HepG2 (cell line): Measurements from ENCODE around the gene ABAT. TPM values are rescaled to one million over a fixed set of nuclear protein-coding genes. Genes with fewer than 3 reads are reported as not detected.

Experiments used
- CHCHD3 ChIP-seq: sonication (generic); formaldehyde crosslinking; IDR thresholded peaks from 2 replicates; pipeline ENCODE4 v1.8.0; 2022; ENCODE audit warnings: mild to moderate bottlenecking, missing genetic modification reagents, moderate library complexity
- EZH2 ChIP-seq: conservative IDR thresholded peaks from 2 replicates; pipeline ENCODE4 v1.6.1; 2012; ENCODE audit warnings: mild to moderate bottlenecking, low read depth, low read length, moderate library complexity
- FOXK1 ChIP-seq: sonication (generic); formaldehyde crosslinking; IDR thresholded peaks from 2 replicates; pipeline ENCODE4 v1.4.0; 2020; ENCODE audit warnings: low read depth, missing genetic modification reagents, borderline replicate concordance
- GATAD2A ChIP-seq: IDR thresholded peaks from 2 replicates; pipeline ENCODE4 v1.6.1; 2016
- IRF9 ChIP-seq: sonication (generic); formaldehyde crosslinking; IDR thresholded peaks from 2 replicates; pipeline ENCODE4 v1.8.0; 2022; ENCODE audit warnings: missing genetic modification reagents, mild to moderate bottlenecking, borderline replicate concordance
- KAT2B ChIP-seq: fragments of 150-350 bp; IDR thresholded peaks from 2 replicates; pipeline ENCODE4 v1.6.1; 2014; ENCODE audit warnings: low read depth, low read length, borderline replicate concordance
- KDM3A ChIP-seq: IDR thresholded peaks from 2 replicates; pipeline ENCODE4 v1.6.1; 2018; ENCODE audit warnings: low read depth, missing compliant biosample characterization
- NBN ChIP-seq: fragments of 450-650 bp; conservative IDR thresholded peaks from 2 replicates; pipeline ENCODE4 v1.6.1; 2017
- NCOR1 ChIP-seq: fragments of 200-600 bp; sonication (generic); IDR thresholded peaks from 2 replicates; pipeline ENCODE4 v1.7.0; 2017; ENCODE audit warnings: antibody characterized with exemption, low read length, borderline replicate concordance
- PCBP1 ChIP-seq: fragments of 200-400 bp; formaldehyde crosslinking; IDR thresholded peaks from 2 replicates; pipeline ENCODE4 v1.6.1; 2017; ENCODE audit warnings: mild to moderate bottlenecking, low read depth, low read length, borderline replicate concordance
- RCOR2 ChIP-seq: IDR thresholded peaks from 2 replicates; pipeline ENCODE4 v1.6.1; 2016; ENCODE audit warnings: missing biosample characterization, missing genetic modification reagents
- SP140L ChIP-seq: sonication (generic); formaldehyde crosslinking; IDR thresholded peaks from 2 replicates; pipeline ENCODE4 v1.4.0; 2020; ENCODE audit warnings: missing genetic modification reagents, borderline replicate concordance
- TGIF2 ChIP-seq: IDR thresholded peaks from 2 replicates; pipeline ENCODE4 v1.6.1; 2016; ENCODE audit warnings: control low read depth, missing compliant biosample characterization
- ZBTB1 ChIP-seq: sonication (generic); formaldehyde crosslinking; IDR thresholded peaks from 2 replicates; pipeline ENCODE4 v1.4.0; 2020; ENCODE audit warnings: missing genetic modification reagents, borderline replicate concordance
- ZBTB10 ChIP-seq: sonication (generic); formaldehyde crosslinking; IDR thresholded peaks from 2 replicates; pipeline ENCODE4 v1.4.0; 2020; ENCODE audit warnings: missing genetic modification reagents, borderline replicate concordance
- ZFAT ChIP-seq: sonication (generic); formaldehyde crosslinking; conservative IDR thresholded peaks from 2 replicates; pipeline ENCODE4 v1.8.1; 2023; ENCODE audit warnings: missing genetic modification reagents, inconsistent platforms
- ZFP90 ChIP-seq: sonication (generic); formaldehyde crosslinking; IDR thresholded peaks from 2 replicates; pipeline ENCODE4 v1.8.0; 2022; ENCODE audit warnings: missing genetic modification reagents, mild to moderate bottlenecking, inconsistent platforms, borderline replicate concordance
- ZMYM3 ChIP-seq: sonication (generic); formaldehyde crosslinking; IDR thresholded peaks from 2 replicates; pipeline ENCODE4 v1.5.1; 2020; ENCODE audit warnings: mild to moderate bottlenecking, missing genetic modification reagents
- ZNF180 ChIP-seq: sonication (generic); formaldehyde crosslinking; IDR thresholded peaks from 2 replicates; pipeline ENCODE4 v1.4.0; 2020; ENCODE audit warnings: low read depth, missing genetic modification reagents, borderline replicate concordance
- ZNF574 ChIP-seq: sonication (generic); formaldehyde crosslinking; IDR thresholded peaks from 2 replicates; pipeline ENCODE4 v1.4.0; 2020; ENCODE audit warnings: missing genetic modification reagents
- ZNF737 ChIP-seq: sonication (generic); formaldehyde crosslinking; IDR thresholded peaks from 2 replicates; pipeline ENCODE4 v1.5.0; 2020; ENCODE audit warnings: missing genetic modification reagents, mild to moderate bottlenecking, borderline replicate concordance
- polyA plus RNA-seq, 8 experiments: library from polyadenylated mRNA; depleted of rRNA in 3 of 8; stranded (reverse) in 7 of 8; unstranded in 1 of 8; fragments of >200 nt; fragmentation: Illumina TruSeq in 4 of 8; extraction: Trizol in 4 of 8; gene quantifications; 2 replicates each; pipeline versions ENCODE4 v1.2.1 to v1.2.3, GENCODE V29; 2011 to 2016; ENCODE audit warnings: low read depth in 4 of 8, missing spikeins in 1 of 8, mixed read lengths in 1 of 8; ENCODE audit not compliant: insufficient read depth in 1 of 8
- total RNA-seq, 5 experiments: library from RNA; depleted of rRNA; stranded (reverse); fragments of >200 nt; fragmentation: Illumina TruSeq; extraction: Trizol; gene quantifications; 2 replicates each; pipeline ENCODE4 v1.2.3, GENCODE V29; 2016; ENCODE audit warnings: low read depth in 1 of 5

The ABAT gene
- total and polyA plus RNA-seq, 2 of the 13 experiments (the other 11 are each of a cell fraction or from before 2014, with no cell fraction given): 47.6 to 97.3 TPM

DNA sequence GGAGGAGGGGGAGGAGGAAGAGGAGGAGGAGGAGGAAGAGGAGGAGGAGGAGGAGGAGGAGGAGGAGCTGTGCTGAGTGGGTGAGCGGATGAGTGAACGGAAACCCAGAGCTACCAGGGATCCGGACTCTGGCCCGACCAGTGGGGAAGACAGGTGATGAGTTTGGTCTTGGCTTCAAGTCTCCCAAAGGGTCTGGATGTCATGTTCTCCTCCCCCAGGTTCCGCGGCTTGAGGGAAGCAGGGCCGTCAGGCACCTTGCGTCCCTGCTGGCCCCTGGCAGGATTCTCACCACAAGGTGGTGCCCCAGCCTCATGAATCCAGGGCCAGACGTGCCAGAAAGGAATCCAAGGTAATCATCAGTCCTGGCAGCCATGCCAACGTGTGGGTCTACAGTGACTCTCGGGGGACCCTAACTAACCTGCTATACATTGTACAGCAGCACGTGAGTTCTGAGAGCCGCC, 13.5 kb upstream of the ABAT start (continued):
- no peak for TF ChIP-seq ZFP90 (CRISPR knock-in tag)
- TF ChIP-seq NCOR1: no peak
- 0 out of 2 replicates have a peak, but pooled peaks have one; percentile 31 for TF ChIP-seq GATAD2A (CRISPR knock-in tag)
- TF ChIP-seq RCOR2 (CRISPR knock-in tag): no peak
- TF ChIP-seq ZBTB10 (CRISPR knock-in tag): no peak
- no peak for TF ChIP-seq ZNF180 (CRISPR knock-in tag)
- no peak for TF ChIP-seq FOXK1 (CRISPR knock-in tag)
- no peak for TF ChIP-seq ZNF574 (CRISPR knock-in tag)
- no peak for TF ChIP-seq KAT2B
- peak; percentile 91 for TF ChIP-seq PCBP1
- no peak for TF ChIP-seq ZNF737 (CRISPR knock-in tag)
- no peak for TF ChIP-seq TGIF2 (CRISPR knock-in tag)
- TF ChIP-seq NBN: no peak
- no peak for TF ChIP-seq EZH2
- peak; percentile 15; the same call in 1 of the 2 replicates for TF ChIP-seq ZMYM3 (CRISPR knock-in tag)
- no peak for TF ChIP-seq CHCHD3 (CRISPR knock-in tag)
- peak; percentile 62; the same call in 1 of the 2 replicates for TF ChIP-seq IRF9 (CRISPR knock-in tag)
- no peak for TF ChIP-seq ZBTB1 (CRISPR knock-in tag)
- TF ChIP-seq ZFAT (CRISPR knock-in tag): no peak
- TF ChIP-seq SP140L (CRISPR knock-in tag): no peak
- TF ChIP-seq KDM3A (CRISPR knock-in tag): no peak
